ENCODE data around the gene DPYSL5. TPM values are rescaled to one million over a fixed set of nuclear protein-coding genes. Genes with fewer than 3 reads are reported as not detected.

Gene DPYSL5
- total and polyA plus RNA-seq, 2 donors (not counting 1 experiment from before 2014, with no cell fraction given), result not detected

GRCh38 chr2:26864226-26864625 is 16.3 kb downstream of the DPYSL5 start:
- Histone ChIP-seq H3K4me3 (replicated peaks in 1 of 4; ENCODE audit: control extremely low read depth in 1 of 4, insufficient read depth in 1 of 4, low read depth in 3 of 4, low read length in 4 of 4) (no peak overlapping the region), H4K20me1 (ENCODE audit: control insufficient read depth, extremely low read depth, insufficient read depth, low read length) (no peaks in the 10 kb centered on the region), H3K4me2 (ENCODE audit: extremely low read depth, insufficient read depth, low read length) (no peak overlapping the region), H3K27me3 (ENCODE audit: control insufficient read depth, insufficient read depth, low read length) (peaks cover 11% of the 10 kb centered on the region), H3K79me2 (ENCODE audit: control insufficient read depth, insufficient read depth, low read length) (no peaks in the 10 kb centered on the region), H3K4me1 (ENCODE audit: control insufficient read depth, extremely low read depth, insufficient read depth, low read length) (no peaks in the 10 kb centered on the region), H3K27ac (ENCODE audit: insufficient read depth, low read length) (no peak overlapping the region), H2AFZ (ENCODE audit: low read length) (no peak overlapping the region), H3K36me3 (ENCODE audit: control insufficient read depth, insufficient read depth, low read length) (no peaks in the 10 kb centered on the region), H3K9ac (ENCODE audit: insufficient read depth, low read length) (no peak overlapping the region), H3K9me3 (ENCODE audit: control insufficient read depth, insufficient read depth, low read depth, low read length) (no peaks in the 10 kb centered on the region)
- TF ChIP-seq EZH2 (IDR thresholded peaks at IDR 0.05; ENCODE audit: low read length, missing control alignments), result no peak
- no peak for TF ChIP-seq CTCF (conservative IDR thresholded peaks at IDR 0.05 in 1 of 2, IDR thresholded peaks at IDR 0.05 in 1 of 2; ENCODE audit: low read depth in 1 of 2, low read length in 2 of 2)
- DNase-seq (ENCODE audit: low read depth in 2 of 2), result no peak

GRCh38 chr2:26864646-26865045 is 16.7 kb downstream of the DPYSL5 start:
- Histone ChIP-seq H3K9me3 (ENCODE audit: control insufficient read depth, insufficient read depth, low read depth, low read length) (no peaks in the 10 kb centered on the region), H2AFZ (ENCODE audit: low read length) (no peak overlapping the region), H3K4me2 (ENCODE audit: extremely low read depth, insufficient read depth, low read length) (no peak overlapping the region), H3K9ac (ENCODE audit: insufficient read depth, low read length) (no peak overlapping the region), H4K20me1 (ENCODE audit: control insufficient read depth, extremely low read depth, insufficient read depth, low read length) (no peaks in the 10 kb centered on the region), H3K27me3 (ENCODE audit: control insufficient read depth, insufficient read depth, low read length) (peaks cover 10% of the 10 kb centered on the region), H3K4me3 (replicated peaks in 1 of 4; ENCODE audit: control extremely low read depth in 1 of 4, insufficient read depth in 1 of 4, low read depth in 3 of 4, low read length in 4 of 4) (no peak overlapping the region), H3K79me2 (ENCODE audit: control insufficient read depth, insufficient read depth, low read length) (no peaks in the 10 kb centered on the region), H3K4me1 (ENCODE audit: control insufficient read depth, extremely low read depth, insufficient read depth, low read length) (no peaks in the 10 kb centered on the region), H3K27ac (ENCODE audit: insufficient read depth, low read length) (no peak overlapping the region), H3K36me3 (ENCODE audit: control insufficient read depth, insufficient read depth, low read length) (no peaks in the 10 kb centered on the region)
- DNase-seq (ENCODE audit: low read depth in 2 of 2), result no peak
- TF ChIP-seq CTCF (conservative IDR thresholded peaks at IDR 0.05 in 1 of 2, IDR thresholded peaks at IDR 0.05 in 1 of 2; ENCODE audit: low read depth in 1 of 2, low read length in 2 of 2) (no peak), EZH2 (IDR thresholded peaks at IDR 0.05; ENCODE audit: low read length, missing control alignments) (no peak)

GRCh38 chr2:26870585-26871095 is 22.7 kb downstream of the DPYSL5 start:
- Histone ChIP-seq H3K9ac (ENCODE audit: insufficient read depth, low read length) (no peak overlapping the region), H3K4me2 (ENCODE audit: extremely low read depth, insufficient read depth, low read length) (no peak overlapping the region), H4K20me1 (ENCODE audit: control insufficient read depth, extremely low read depth, insufficient read depth, low read length) (no peaks in the 10 kb centered on the region), H3K27me3 (ENCODE audit: control insufficient read depth, insufficient read depth, low read length) (no peaks in the 10 kb centered on the region), H3K79me2 (ENCODE audit: control insufficient read depth, insufficient read depth, low read length) (no peaks in the 10 kb centered on the region), H3K36me3 (ENCODE audit: control insufficient read depth, insufficient read depth, low read length) (no peaks in the 10 kb centered on the region), H3K4me1 (ENCODE audit: control insufficient read depth, extremely low read depth, insufficient read depth, low read length) (no peaks in the 10 kb centered on the region), H2AFZ (ENCODE audit: low read length) (no peak overlapping the region), H3K9me3 (ENCODE audit: control insufficient read depth, insufficient read depth, low read depth, low read length) (no peaks in the 10 kb centered on the region), H3K4me3 (replicated peaks in 1 of 4; ENCODE audit: control extremely low read depth in 1 of 4, insufficient read depth in 1 of 4, low read depth in 3 of 4, low read length in 4 of 4) (no peak overlapping the region), H3K27ac (ENCODE audit: insufficient read depth, low read length) (no peak overlapping the region)
- TF ChIP-seq CTCF (conservative IDR thresholded peaks at IDR 0.05 in 1 of 2, IDR thresholded peaks at IDR 0.05 in 1 of 2; ENCODE audit: low read depth in 1 of 2, low read length in 2 of 2) (no peak), EZH2 (IDR thresholded peaks at IDR 0.05; ENCODE audit: low read length, missing control alignments) (no peak)
- no peak for DNase-seq (ENCODE audit: low read depth in 2 of 2)
